ENCODE measurements around the gene GNRH2.

DNA sequence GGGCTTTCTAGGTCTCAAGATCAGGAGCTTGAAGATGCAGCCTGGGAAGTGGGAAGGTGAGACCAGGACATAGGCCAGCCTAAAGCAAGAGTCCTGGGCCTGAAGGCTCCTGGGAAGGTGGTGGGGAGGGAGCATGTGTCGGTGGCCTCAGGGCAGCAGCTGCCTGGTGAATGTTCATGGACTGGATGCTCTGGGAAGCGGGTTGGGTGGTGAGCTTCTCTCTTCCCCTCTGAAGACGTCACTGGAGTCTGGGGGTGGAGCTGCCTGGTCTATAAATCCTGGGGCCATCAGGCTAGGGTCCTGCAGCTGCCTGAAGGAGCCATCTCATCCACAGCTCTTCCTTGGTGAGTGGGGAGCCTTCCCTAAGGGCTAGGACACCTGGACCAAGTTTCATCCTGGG lies at the start of gene GNRH2:
- TF ChIP-seq EZH2 (IDR thresholded peaks at IDR 0.05; ENCODE audit: borderline replicate concordance, control insufficient read depth, low read depth, low read length) (no peak), EP300 (IDR thresholded peaks at IDR 0.05; ENCODE audit: borderline replicate concordance in 1 of 2, control insufficient read depth in 1 of 2, low read depth in 2 of 2, low read length in 2 of 2) (no peak), RAD21 (IDR thresholded peaks at IDR 0.05; ENCODE audit: insufficient read depth, low read depth, low read length) (no peak), STAT1 (conservative IDR thresholded peaks at IDR 0.05) (no peak), HDAC6 (IDR thresholded peaks at IDR 0.05; ENCODE audit: unreplicated experiment) (no peak), CEBPB (IDR thresholded peaks at IDR 0.05; ENCODE audit: borderline replicate concordance in 1 of 2, low read depth in 2 of 2, low read length in 2 of 2) (no peak)
- TF ChIP-seq, protein P1, sequence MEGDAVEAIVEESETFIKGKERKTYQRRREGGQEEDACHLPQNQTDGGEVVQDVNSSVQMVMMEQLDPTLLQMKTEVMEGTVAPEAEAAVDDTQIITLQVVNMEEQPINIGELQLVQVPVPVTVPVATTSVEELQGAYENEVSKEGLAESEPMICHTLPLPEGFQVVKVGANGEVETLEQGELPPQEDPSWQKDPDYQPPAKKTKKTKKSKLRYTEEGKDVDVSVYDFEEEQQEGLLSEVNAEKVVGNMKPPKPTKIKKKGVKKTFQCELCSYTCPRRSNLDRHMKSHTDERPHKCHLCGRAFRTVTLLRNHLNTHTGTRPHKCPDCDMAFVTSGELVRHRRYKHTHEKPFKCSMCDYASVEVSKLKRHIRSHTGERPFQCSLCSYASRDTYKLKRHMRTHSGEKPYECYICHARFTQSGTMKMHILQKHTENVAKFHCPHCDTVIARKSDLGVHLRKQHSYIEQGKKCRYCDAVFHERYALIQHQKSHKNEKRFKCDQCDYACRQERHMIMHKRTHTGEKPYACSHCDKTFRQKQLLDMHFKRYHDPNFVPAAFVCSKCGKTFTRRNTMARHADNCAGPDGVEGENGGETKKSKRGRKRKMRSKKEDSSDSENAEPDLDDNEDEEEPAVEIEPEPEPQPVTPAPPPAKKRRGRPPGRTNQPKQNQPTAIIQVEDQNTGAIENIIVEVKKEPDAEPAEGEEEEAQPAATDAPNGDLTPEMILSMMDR (IDR thresholded peaks at IDR 0.05 in 2 of 3, conservative IDR thresholded peaks at IDR 0.05 in 1 of 3; ENCODE audit: control insufficient read depth in 2 of 3, extremely low read depth in 1 of 3, insufficient read depth in 1 of 3, low read depth in 3 of 3, low read length in 3 of 3), result no peak
- TF ChIP-seq, protein P2, sequence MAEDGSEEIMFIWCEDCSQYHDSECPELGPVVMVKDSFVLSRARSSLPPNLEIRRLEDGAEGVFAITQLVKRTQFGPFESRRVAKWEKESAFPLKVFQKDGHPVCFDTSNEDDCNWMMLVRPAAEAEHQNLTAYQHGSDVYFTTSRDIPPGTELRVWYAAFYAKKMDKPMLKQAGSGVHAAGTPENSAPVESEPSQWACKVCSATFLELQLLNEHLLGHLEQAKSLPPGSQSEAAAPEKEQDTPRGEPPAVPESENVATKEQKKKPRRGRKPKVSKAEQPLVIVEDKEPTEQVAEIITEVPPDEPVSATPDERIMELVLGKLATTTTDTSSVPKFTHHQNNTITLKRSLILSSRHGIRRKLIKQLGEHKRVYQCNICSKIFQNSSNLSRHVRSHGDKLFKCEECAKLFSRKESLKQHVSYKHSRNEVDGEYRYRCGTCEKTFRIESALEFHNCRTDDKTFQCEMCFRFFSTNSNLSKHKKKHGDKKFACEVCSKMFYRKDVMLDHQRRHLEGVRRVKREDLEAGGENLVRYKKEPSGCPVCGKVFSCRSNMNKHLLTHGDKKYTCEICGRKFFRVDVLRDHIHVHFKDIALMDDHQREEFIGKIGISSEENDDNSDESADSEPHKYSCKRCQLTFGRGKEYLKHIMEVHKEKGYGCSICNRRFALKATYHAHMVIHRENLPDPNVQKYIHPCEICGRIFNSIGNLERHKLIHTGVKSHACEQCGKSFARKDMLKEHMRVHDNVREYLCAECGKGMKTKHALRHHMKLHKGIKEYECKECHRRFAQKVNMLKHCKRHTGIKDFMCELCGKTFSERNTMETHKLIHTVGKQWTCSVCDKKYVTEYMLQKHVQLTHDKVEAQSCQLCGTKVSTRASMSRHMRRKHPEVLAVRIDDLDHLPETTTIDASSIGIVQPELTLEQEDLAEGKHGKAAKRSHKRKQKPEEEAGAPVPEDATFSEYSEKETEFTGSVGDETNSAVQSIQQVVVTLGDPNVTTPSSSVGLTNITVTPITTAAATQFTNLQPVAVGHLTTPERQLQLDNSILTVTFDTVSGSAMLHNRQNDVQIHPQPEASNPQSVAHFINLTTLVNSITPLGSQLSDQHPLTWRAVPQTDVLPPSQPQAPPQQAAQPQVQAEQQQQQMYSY (CRISPR knock-in tag; IDR thresholded peaks at IDR 0.05), result no peak

All from GM12878 (cell line).